Effector CD8-positive, alpha-beta T cell (primary cell): ENCODE measurements around the gene GRAPL.
"Not testable (repeated sequence)": the region's sequence is repeated elsewhere in the genome, so short reads cannot be mapped to it uniquely, and the experiment has no call there.

Experiments
- DNase-seq: peaks from one replicate; lab custom pipeline; 2025; lab: John Stamatoyannopoulos, UW

GRAPL gene

GRCh38 chr17:19136605-19137004 lies 9.2 kb downstream of the GRAPL start:
- not testable (repeated sequence) for DNase-seq

GRCh38 chr17:19137959-19138358 lies 10.6 kb downstream of the GRAPL start:
- DNase-seq: not testable (repeated sequence)

- DNase-seq: not testable (repeated sequence)
Measured at GRCh38 chr17:19141366-19142155, 14.2 kb downstream of the GRAPL start.

- DNase-seq: not testable (repeated sequence)
Measured at GRCh38 chr17:19142419-19142818, 15.0 kb downstream of the GRAPL start.

GRCh38 chr17:19143097-19143777 lies 15.8 kb downstream of the GRAPL start:
- DNase-seq: not testable (repeated sequence)

- not testable (repeated sequence) for DNase-seq
Measured at GRCh38 chr17:19144373-19144772, 17.0 kb downstream of the GRAPL start.

- not testable (repeated sequence) for DNase-seq
Measured at GRCh38 chr17:19145471-19145870, 18.1 kb downstream of the GRAPL start.

- DNase-seq: not testable (repeated sequence)
Measured at GRCh38 chr17:19150678-19151615, 23.6 kb downstream of the GRAPL start.

- not testable (repeated sequence) for DNase-seq
Measured at GRCh38 chr17:19157628-19158027, 30.2 kb downstream of the GRAPL start.

- not testable (repeated sequence) for DNase-seq
Measured at GRCh38 chr17:19158478-19158877, 31.1 kb downstream of the GRAPL start.

- not testable (repeated sequence) for DNase-seq
Measured at GRCh38 chr17:19158938-19159337, 31.5 kb downstream of the GRAPL start.

- not testable (repeated sequence) for DNase-seq
Measured at GRCh38 chr17:19161308-19162107, 34.1 kb downstream of the GRAPL start.

GRCh38 chr17:19162384-19163216 lies 35.2 kb downstream of the GRAPL start:
- not testable (repeated sequence) for DNase-seq

GRCh38 chr17:19174422-19174821 lies 47.0 kb downstream of the GRAPL start:
- DNase-seq: not testable (repeated sequence)

- not testable (repeated sequence) for DNase-seq
Measured at GRCh38 chr17:19175410-19175809, 48.0 kb downstream of the GRAPL start.

- DNase-seq: not testable (repeated sequence)
Measured at GRCh38 chr17:19181040-19181875, 53.9 kb downstream of the GRAPL start.

GRCh38 chr17:19187883-19188869 lies 60.8 kb downstream of the GRAPL start:
- DNase-seq: not testable (repeated sequence)
